Activated naive CD4-positive, alpha-beta T cell treated with anti-CD3 and anti-CD28 coated beads, Interleukin-2, amount 50 U/mL, for 72 hours (primary cell): ENCODE measurements around the gene ANKRD37. TPM values are rescaled to one million over a fixed set of nuclear protein-coding genes. Genes with fewer than 3 reads are reported as not detected.
"Not testable (repeated sequence)": the region's sequence is repeated elsewhere in the genome, so short reads cannot be mapped to it uniquely, and the experiment has no call there.

Experiments used
- ATAC-seq, 2 donors: fragments of 150-1000 bp; cut with Tn5 transposase; 2 replicates each; pipeline ENCODE4 v1.10.0; 2021; ENCODE audit warnings: mild to moderate bottlenecking in 2 of 2, moderate library complexity in 2 of 2
- DNase-seq, 2 donors: peaks; one replicate each; pipeline ENCODE4 v3.0.0; 2021 to 2022; ENCODE audit warnings: low spot score in 2 of 2
- H3K27ac Mint-ChIP-seq, 2 donors: one replicate each; pipeline ENCODE4 v1.8.0; 2022; ENCODE audit warnings: mild to moderate bottlenecking in 2 of 2, mixed read lengths in 2 of 2
- H3K36me3 Mint-ChIP-seq, 2 donors: one replicate each; pipeline ENCODE4 v1.8.0; 2022; ENCODE audit warnings: mixed read lengths in 2 of 2
- H3K9me3 Mint-ChIP-seq, 2 donors: one replicate each; pipeline ENCODE4 v1.8.0; 2022; ENCODE audit warnings: mixed read lengths in 2 of 2
- total RNA-seq, 2 donors: library from RNA; stranded (reverse); gene quantifications; one replicate each; pipeline ENCODE4 v1.2.3, GENCODE V29; 2022

Gene ANKRD37
- total RNA-seq = 10 to 100 TPM in 1 of 2 donors, 1 to 10 TPM in 1; 9.1 to 44.5 TPM

- no peak for DNase-seq
- Mint-ChIP-seq H3K9me3 (no peaks in the 10 kb centered on the region), H3K36me3 (peaks cover 9 to 38% of the 10 kb centered on the region in 2 donors), H3K27ac (peak within 1 kb of the TSS; percentile 83 to 98)
- peak in 1 of 2 donors; percentile 1 for ATAC-seq
Measured at GRCh38 chr4:185396724-185397385, at the start of gene ANKRD37. ANKRD37 (plus strand) TSS chr4:185396841; CDS start chr4:185396924, 83 bp downstream.

DNA sequence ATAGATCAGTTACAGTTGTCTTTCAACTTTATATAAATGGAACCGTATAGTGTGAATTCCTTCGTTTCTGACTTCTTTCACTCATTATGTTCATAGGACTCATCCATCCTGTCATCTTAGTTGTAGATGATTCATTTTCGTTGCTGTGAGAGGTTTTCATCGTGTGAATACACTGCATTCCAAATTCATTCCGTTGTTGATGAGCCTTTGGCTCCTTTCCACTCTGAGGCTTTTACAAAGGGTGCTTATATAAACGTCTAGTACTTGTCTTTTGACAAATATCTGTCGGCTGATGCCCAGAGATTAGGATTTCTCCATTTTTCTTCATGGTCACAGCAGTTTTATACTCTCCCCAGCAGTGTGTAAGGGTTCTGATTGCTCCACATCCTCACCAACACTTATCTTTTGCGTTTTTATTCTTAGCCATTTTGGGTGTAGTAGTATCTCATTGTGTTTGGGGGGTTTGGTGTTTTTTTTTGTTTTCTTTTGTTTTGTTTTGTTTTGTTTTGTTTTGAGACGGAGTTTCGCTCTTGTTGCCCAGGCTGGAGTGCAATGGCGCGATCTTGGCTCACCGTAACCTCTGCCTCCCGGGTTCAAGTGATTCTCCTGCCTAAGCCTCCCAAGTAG is 49.6 kb upstream of the ANKRD37 start:
- H3K36me3 Mint-ChIP-seq = peaks cover 17 to 26% of the 10 kb centered on the region in 2 donors
- no peaks in the 10 kb centered on the region for H3K9me3 Mint-ChIP-seq
- H3K27ac Mint-ChIP-seq = no peak overlapping the region
- DNase-seq = no peak
- ATAC-seq = no peak

GRCh38 chr4:185351691-185352090 is 45.0 kb upstream of the ANKRD37 start:
- no peaks in the 10 kb centered on the region for H3K9me3 Mint-ChIP-seq
- peaks cover 12 to 20% of the 10 kb centered on the region in 2 donors for H3K36me3 Mint-ChIP-seq
- no peak overlapping the region for H3K27ac Mint-ChIP-seq
- no peak for ATAC-seq
- no peak for DNase-seq

DNA sequence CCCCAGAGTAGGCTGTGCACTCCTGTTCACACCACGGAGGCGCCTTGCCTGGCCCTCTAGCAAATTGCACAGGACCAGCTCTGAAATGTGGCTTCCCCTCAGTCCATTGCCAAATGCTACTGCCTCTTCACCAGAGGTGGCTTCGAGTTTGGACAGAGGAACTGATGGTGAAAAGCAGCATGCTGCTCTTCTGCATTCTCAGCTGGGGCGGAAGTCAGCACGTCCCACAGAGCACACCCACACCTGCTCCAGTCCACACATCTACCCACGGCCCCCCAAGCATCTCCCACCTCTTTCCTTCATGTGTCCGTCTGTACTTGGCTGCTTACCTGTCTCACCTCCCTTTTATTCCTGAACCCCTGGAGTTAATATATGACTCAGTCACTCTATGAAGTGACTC is 44.4 kb upstream of the ANKRD37 start:
- ATAC-seq = no peak
- H3K36me3 Mint-ChIP-seq = peaks cover 7 to 15% of the 10 kb centered on the region in 2 donors
- peak overlapping the region in 1 of 2 donors; percentile 78 for H3K27ac Mint-ChIP-seq
- no peak for DNase-seq
- no peaks in the 10 kb centered on the region for H3K9me3 Mint-ChIP-seq

- H3K36me3 Mint-ChIP-seq = peaks cover 7 to 15% of the 10 kb centered on the region in 2 donors
- ATAC-seq = no peak
- DNase-seq = no peak
- no peaks in the 10 kb centered on the region for H3K9me3 Mint-ChIP-seq
- H3K27ac Mint-ChIP-seq = peak overlapping the region in 1 of 2 donors; percentile 78
Measured at GRCh38 chr4:185352741-185353140, 43.9 kb upstream of the ANKRD37 start.

GRCh38 chr4:185357211-185357610 is 39.4 kb upstream of the ANKRD37 start:
- DNase-seq (no peak), ATAC-seq (peak in 1 of 2 donors; percentile 82)
- Mint-ChIP-seq H3K36me3 (no peaks in the 10 kb centered on the region), H3K27ac (no peak overlapping the region), H3K9me3 (no peaks in the 10 kb centered on the region)

GRCh38 chr4:185357733-185358440 is 38.8 kb upstream of the ANKRD37 start:
- Mint-ChIP-seq H3K36me3 (no peaks in the 10 kb centered on the region), H3K9me3 (no peaks in the 10 kb centered on the region), H3K27ac (no peak overlapping the region)
- DNase-seq (no peak), ATAC-seq (peak in 1 of 2 donors; percentile 16)

- H3K27ac Mint-ChIP-seq = no peak overlapping the region
- no peaks in the 10 kb centered on the region for H3K9me3 Mint-ChIP-seq
- no peaks in the 10 kb centered on the region for H3K36me3 Mint-ChIP-seq
- DNase-seq (no peak), ATAC-seq (no peak)
Measured at GRCh38 chr4:185358514-185358913, 38.1 kb upstream of the ANKRD37 start.

GRCh38 chr4:185358959-185359358 is 37.7 kb upstream of the ANKRD37 start:
- DNase-seq (no peak), ATAC-seq (no peak)
- no peak overlapping the region for H3K27ac Mint-ChIP-seq
- no peaks in the 10 kb centered on the region for H3K9me3 Mint-ChIP-seq
- H3K36me3 Mint-ChIP-seq = no peaks in the 10 kb centered on the region

DNA sequence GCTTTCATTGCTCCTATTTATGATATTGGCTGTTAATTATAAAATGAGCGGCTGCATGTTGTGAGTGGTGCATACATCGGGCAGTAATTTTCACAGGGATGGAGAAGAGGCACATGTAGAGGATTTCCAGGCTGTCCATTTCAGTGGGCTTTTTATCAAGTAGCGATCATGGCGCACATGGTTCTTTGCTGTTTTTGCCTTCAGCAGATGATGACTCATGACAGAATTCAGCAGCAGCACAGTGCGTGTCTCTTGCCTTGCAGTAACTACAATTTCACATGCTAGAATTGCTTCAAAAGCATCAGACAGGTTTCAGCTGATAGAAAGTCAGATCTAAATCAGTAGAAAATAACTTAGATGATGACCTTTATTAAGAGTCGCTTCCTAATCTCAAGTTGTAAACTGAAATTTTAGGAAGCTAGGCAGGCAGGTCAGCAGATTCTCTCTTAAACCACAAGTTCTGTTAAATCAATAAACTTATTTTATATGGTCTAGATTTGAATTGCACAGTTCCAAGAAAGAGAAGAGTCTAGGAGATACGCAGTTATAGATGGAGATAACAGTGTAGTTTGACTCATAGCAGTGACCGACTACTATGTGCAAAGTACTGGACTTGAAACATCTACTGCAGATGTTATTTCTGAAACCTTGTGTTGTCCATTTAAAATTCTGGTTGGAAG is 36.7 kb upstream of the ANKRD37 start:
- Mint-ChIP-seq H3K9me3 (no peaks in the 10 kb centered on the region), H3K27ac (no peak overlapping the region), H3K36me3 (no peaks in the 10 kb centered on the region)
- DNase-seq (no peak), ATAC-seq (no peak)

DNA sequence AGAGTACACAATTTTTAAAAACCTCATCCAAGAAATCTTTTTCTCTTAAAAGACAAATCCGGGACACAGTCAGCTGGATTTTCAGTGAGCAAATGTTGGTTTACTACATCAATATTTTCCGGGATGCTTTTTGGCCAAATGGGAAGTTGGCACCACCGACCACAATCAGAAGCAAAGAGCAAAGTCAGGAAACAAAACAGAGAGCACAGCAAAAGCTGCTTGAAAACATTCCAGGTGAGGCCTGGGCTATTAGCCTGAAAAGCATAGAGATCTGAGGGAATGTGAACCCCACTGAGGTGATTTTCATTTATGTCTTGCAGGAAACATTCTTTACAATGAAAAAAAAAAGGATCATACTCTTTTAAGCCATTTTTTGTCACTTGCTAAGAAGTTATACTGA is 34.8 kb upstream of the ANKRD37 start:
- Mint-ChIP-seq H3K27ac (no peak overlapping the region), H3K36me3 (no peaks in the 10 kb centered on the region), H3K9me3 (no peaks in the 10 kb centered on the region)
- DNase-seq (no peak), ATAC-seq (no peak)

DNA sequence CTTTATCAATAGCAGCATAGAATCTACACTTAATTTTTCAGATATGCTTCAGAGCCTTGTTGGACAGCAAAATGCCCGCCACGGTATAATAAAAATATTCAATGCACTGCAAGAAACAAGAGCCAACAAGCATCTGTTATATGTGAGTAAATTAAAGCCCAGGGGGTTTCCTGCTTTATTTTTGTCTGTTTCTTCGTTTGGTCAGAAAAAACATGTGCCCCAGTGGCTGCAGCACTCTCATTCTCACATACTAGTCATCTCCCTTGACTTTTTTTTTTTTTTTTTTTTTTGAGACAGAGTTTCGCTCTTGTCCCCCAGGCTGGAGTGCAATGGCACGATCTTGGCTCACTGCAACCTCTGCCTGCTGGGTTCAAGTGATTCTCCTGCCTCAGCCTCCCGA is 34.1 kb upstream of the ANKRD37 start:
- not testable (repeated sequence) for ATAC-seq, H3K36me3 Mint-ChIP-seq, H3K9me3 Mint-ChIP-seq, H3K27ac Mint-ChIP-seq, DNase-seq

DNA sequence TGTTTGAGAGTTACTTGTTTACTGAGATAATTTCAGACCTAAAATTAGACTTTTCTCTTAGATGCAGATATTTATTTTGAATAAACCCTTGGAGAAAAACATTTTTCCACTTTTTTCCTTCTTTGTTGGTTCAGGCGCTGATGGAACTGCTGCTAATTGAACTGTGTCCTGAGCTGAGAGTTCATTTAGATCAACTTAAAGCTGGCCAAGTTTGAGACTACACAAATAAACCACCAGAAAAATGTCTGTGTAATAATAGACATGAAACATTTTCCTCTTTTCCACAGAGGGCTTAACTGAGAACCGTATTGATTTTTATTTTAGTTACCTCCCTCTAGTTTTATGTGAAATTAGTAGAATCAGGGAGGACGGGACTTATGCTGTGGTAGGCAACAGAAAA is 33.4 kb upstream of the ANKRD37 start:
- Mint-ChIP-seq H3K27ac (no peak overlapping the region), H3K9me3 (no peaks in the 10 kb centered on the region), H3K36me3 (no peaks in the 10 kb centered on the region)
- ATAC-seq (no peak), DNase-seq (no peak)

DNA sequence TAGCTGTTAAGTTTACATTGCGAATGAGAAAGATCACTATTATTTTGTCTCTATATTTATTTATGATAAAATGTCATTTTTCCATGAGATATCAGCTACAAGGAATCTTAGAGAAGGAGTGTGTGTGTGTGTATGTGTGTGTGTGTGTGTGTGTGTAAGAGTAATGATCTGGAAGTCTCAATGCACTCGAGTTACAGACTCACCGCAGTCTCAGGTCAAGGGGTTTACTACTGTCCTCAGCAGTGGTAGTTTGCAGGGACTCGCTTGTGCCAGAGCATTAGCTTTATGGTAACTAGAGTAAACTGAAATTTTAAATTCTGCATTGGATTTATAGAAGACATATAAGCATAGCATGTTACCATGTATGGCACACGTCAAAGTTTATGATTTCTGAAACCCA is 31.8 kb upstream of the ANKRD37 start:
- H3K27ac Mint-ChIP-seq = no peak overlapping the region
- DNase-seq = no peak
- H3K9me3 Mint-ChIP-seq = no peaks in the 10 kb centered on the region
- ATAC-seq = no peak
- no peaks in the 10 kb centered on the region for H3K36me3 Mint-ChIP-seq

GRCh38 chr4:185369731-185370130 is 26.9 kb upstream of the ANKRD37 start:
- no peaks in the 10 kb centered on the region for H3K9me3 Mint-ChIP-seq

DNA sequence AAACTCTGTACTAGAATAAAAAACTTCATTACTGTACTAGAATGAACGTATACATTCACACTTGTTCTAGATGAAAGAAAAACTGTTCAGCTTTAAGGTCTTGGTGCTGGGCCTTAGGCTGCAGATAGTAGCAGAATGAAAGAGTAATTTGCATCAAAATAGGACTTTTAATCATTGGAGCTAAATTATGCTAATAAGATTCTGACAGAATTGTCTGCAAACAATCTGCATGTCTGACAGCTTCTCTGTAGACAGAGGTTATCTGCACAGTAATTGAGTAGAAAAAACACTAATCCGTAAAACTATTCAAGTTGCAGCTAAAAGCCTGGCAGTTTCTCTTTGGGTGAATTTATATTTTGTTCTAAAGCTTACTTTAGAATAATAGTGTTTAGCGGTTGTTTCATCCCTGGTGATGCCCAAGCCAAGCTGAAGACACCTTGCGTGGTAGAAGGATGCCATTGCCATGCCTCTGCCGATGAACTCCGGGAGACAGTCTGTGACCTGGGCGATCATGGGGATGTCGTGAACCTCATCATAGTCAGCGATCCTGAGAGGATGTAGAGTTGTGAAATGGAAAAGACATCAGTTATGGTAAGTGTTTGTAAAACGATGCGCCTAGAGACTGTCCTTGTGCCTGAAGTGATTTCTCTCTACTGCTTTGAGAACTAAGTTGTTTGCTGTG is 26.2 kb upstream of the ANKRD37 start:
- H3K27ac Mint-ChIP-seq = no peak overlapping the region
- DNase-seq = no peak
- H3K36me3 Mint-ChIP-seq = peaks cover 0 to 5% of the 10 kb centered on the region in 2 donors
- H3K9me3 Mint-ChIP-seq = no peaks in the 10 kb centered on the region
- ATAC-seq = no peak

More at GRCh38 chr4:185369731-185370130, 26.9 kb upstream of the ANKRD37 start:
- H3K27ac Mint-ChIP-seq = no peak overlapping the region
- ATAC-seq = no peak
- H3K36me3 Mint-ChIP-seq = peaks cover 0 to 5% of the 10 kb centered on the region in 2 donors
- DNase-seq = no peak
